Limb (tissue), 2 donors: ENCODE data around the gene MDFI.

Experiments
- DNase-seq, 2 donors: peaks; one replicate each; pipeline ENCODE4 v3.0.0-alpha.2; 2016; ENCODE audit errors: extremely low spot score in 2 of 2

MDFI gene

GRCh38 chr6:41687501-41688175 is 49.4 kb downstream of the MDFI start:
- no peak for DNase-seq

GRCh38 chr6:41688256-41688965 is 50.1 kb downstream of the MDFI start:
- DNase-seq = no peak

GRCh38 chr6:41689171-41690008 is 51.1 kb downstream of the MDFI start:
- no peak for DNase-seq

GRCh38 chr6:41690541-41691330 is 52.5 kb downstream of the MDFI start:
- DNase-seq = no peak

- DNase-seq = no peak
Measured at GRCh38 chr6:41691426-41692079, 53.3 kb downstream of the MDFI start.

GRCh38 chr6:41692080-41692675 is 53.9 kb downstream of the MDFI start:
- no peak for DNase-seq

- DNase-seq = no peak
Measured at GRCh38 chr6:41692730-41693129, 54.5 kb downstream of the MDFI start.

GRCh38 chr6:41693281-41694240 is 55.3 kb downstream of the MDFI start:
- no peak for DNase-seq

- no peak for DNase-seq
Measured at GRCh38 chr6:41694815-41695526, 56.7 kb downstream of the MDFI start.

GRCh38 chr6:41695825-41696224 is 57.6 kb downstream of the MDFI start:
- DNase-seq = no peak

GRCh38 chr6:41696788-41697187 is 58.5 kb downstream of the MDFI start:
- no peak for DNase-seq

GRCh38 chr6:41697861-41698781 is 59.9 kb downstream of the MDFI start:
- DNase-seq = peak; percentile 47 to 59

- DNase-seq = no peak
Measured at GRCh38 chr6:41699063-41699462, 60.8 kb downstream of the MDFI start.

GRCh38 chr6:41700463-41701347 is 62.4 kb downstream of the MDFI start:
- no peak for DNase-seq

- no peak for DNase-seq
Measured at GRCh38 chr6:41702089-41702745, 63.9 kb downstream of the MDFI start.
